OCI-LY1 (cell line): ENCODE data around the gene PITPNM1.
A peak's percentile ranks its signal among the peaks of the same experiment; 100 is the strongest.
"Not testable (repeated sequence)": the region's sequence is repeated elsewhere in the genome, so short reads cannot be mapped to it uniquely, and the experiment has no call there.

Experiments used
- H2AFZ ChIP-seq: fragments of 200-600 bp; sonication (generic), shearing (Covaris generic); 2 replicates; pipeline ENCODE4 v1.6.0; 2014; ENCODE audit warnings: antibody characterized with exemption, mild to moderate bottlenecking, low read length
- H3F3A ChIP-seq: fragments of 200-600 bp; sonication (generic), shearing (Covaris generic); 2 replicates; pipeline ENCODE4 v1.6.0; 2014; ENCODE audit warnings: mild to moderate bottlenecking, antibody characterized with exemption, low read length, moderate library complexity; ENCODE audit not compliant: insufficient read depth
- H3K27ac ChIP-seq: fragments of 200-600 bp; sonication (generic); 2 replicates; pipeline ENCODE4 v1.5.1; 2014; ENCODE audit warnings: low read length, mixed run types, mild to moderate bottlenecking, low read depth; ENCODE audit not compliant: poor library complexity, severe bottlenecking
- H3K27me3 ChIP-seq: fragments of 200-600 bp; sonication (generic); 2 replicates; pipeline ENCODE4 v1.6.0; 2014; ENCODE audit warnings: antibody characterized with exemption, mild to moderate bottlenecking, low read length, moderate library complexity; ENCODE audit not compliant: insufficient read depth
- H3K36me3 ChIP-seq: fragments of 200-600 bp; sonication (generic); 2 replicates; pipeline ENCODE4 v1.6.1; 2014; ENCODE audit warnings: mild to moderate bottlenecking, antibody characterized with exemption, low read length, moderate library complexity, mixed read lengths; ENCODE audit not compliant: insufficient read depth
- H3K4me1 ChIP-seq: fragments of 200-600 bp; sonication (generic); 2 replicates; pipeline ENCODE4 v1.5.1; 2014; ENCODE audit warnings: mild to moderate bottlenecking, low read length, moderate library complexity; ENCODE audit not compliant: insufficient read depth, severe bottlenecking
- H3K4me2 ChIP-seq: fragments of 200-600 bp; sonication (generic), shearing (Covaris generic); 2 replicates; pipeline ENCODE4 v1.6.1; 2014; ENCODE audit warnings: low read length
- H3K4me3 ChIP-seq: fragments of 200-600 bp; sonication (generic); 2 replicates; pipeline ENCODE4 v1.5.1; 2014; ENCODE audit warnings: low read length, low read depth, mild to moderate bottlenecking, mixed read lengths; ENCODE audit not compliant: poor library complexity, severe bottlenecking
- H3K79me2 ChIP-seq: fragments of 200-600 bp; shearing (Covaris generic); 2 replicates; pipeline ENCODE4 v1.6.1; 2016; ENCODE audit warnings: mixed run types, low read length, mixed read lengths; ENCODE audit not compliant: insufficient read depth
- H3K9ac ChIP-seq: fragments of 200-600 bp; sonication (generic), shearing (Covaris generic); 2 replicates; pipeline ENCODE4 v1.6.1; 2014; ENCODE audit warnings: mild to moderate bottlenecking, low read length, mixed read lengths
- H3K9me2 ChIP-seq: fragments of 200-600 bp; sonication (generic), shearing (Covaris generic); 2 replicates; pipeline ENCODE4 v1.6.1; 2014; ENCODE audit warnings: low read depth, mild to moderate bottlenecking, low read length, mixed read lengths
- H3K9me3 ChIP-seq: fragments of 200-600 bp; shearing (Covaris generic); 2 replicates; pipeline ENCODE4 v1.6.1; 2014; ENCODE audit warnings: low read length, mixed read lengths
- H4K20me1 ChIP-seq: fragments of 200-600 bp; sonication (generic), shearing (Covaris generic); 2 replicates; pipeline ENCODE4 v1.6.0; 2016; ENCODE audit warnings: mild to moderate bottlenecking, low read length; ENCODE audit not compliant: insufficient read depth
- EZH2 ChIP-seq: fragments of 200-600 bp; sonication (generic), shearing (Covaris generic); IDR thresholded peaks from 2 replicates; pipeline ENCODE4 v1.8.0; 2017; ENCODE audit warnings: borderline replicate concordance, mixed run types, mild to moderate bottlenecking, antibody characterized with exemption, low read length, moderate library complexity, mixed read lengths
- TF ChIP-seq, protein P1 (sequence below): fragments of 200-600 bp; sonication (generic), shearing (Covaris generic); IDR thresholded peaks from 2 replicates; pipeline ENCODE4 v1.5.1; 2017; ENCODE audit warnings: mild to moderate bottlenecking, antibody characterized with exemption, low read length, moderate library complexity, mixed read lengths

The PITPNM1 gene

GRCh38 chr11:67489203-67489884, 15.8 kb downstream of the PITPNM1 start:
- TF ChIP-seq, protein P1, sequence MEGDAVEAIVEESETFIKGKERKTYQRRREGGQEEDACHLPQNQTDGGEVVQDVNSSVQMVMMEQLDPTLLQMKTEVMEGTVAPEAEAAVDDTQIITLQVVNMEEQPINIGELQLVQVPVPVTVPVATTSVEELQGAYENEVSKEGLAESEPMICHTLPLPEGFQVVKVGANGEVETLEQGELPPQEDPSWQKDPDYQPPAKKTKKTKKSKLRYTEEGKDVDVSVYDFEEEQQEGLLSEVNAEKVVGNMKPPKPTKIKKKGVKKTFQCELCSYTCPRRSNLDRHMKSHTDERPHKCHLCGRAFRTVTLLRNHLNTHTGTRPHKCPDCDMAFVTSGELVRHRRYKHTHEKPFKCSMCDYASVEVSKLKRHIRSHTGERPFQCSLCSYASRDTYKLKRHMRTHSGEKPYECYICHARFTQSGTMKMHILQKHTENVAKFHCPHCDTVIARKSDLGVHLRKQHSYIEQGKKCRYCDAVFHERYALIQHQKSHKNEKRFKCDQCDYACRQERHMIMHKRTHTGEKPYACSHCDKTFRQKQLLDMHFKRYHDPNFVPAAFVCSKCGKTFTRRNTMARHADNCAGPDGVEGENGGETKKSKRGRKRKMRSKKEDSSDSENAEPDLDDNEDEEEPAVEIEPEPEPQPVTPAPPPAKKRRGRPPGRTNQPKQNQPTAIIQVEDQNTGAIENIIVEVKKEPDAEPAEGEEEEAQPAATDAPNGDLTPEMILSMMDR: no peak
- TF ChIP-seq EZH2: no peak
- peak overlapping the region; percentile 33 for H3K27ac ChIP-seq
- H3K9ac ChIP-seq: no peak overlapping the region
- no peaks in the 10 kb centered on the region for H3K9me3 ChIP-seq
- 0 out of 2 replicates have a peak, but pooled peaks cover 2% of the 10 kb centered on the region for H3F3A ChIP-seq
- no peaks in the 10 kb centered on the region for H3K9me2 ChIP-seq
- H2AFZ ChIP-seq: no peak overlapping the region
- H3K36me3 ChIP-seq: peaks cover 59% of the 10 kb centered on the region; the same call in 1 of the 2 replicates
- H3K79me2 ChIP-seq: no peaks in the 10 kb centered on the region
- no peak overlapping the region for H3K4me2 ChIP-seq
- H4K20me1 ChIP-seq: no peaks in the 10 kb centered on the region
- H3K4me1 ChIP-seq: peaks cover 33% of the 10 kb centered on the region
- H3K4me3 ChIP-seq: no peak overlapping the region
- H3K27me3 ChIP-seq: no peaks in the 10 kb centered on the region

GRCh38 chr11:67486481-67487195, 18.5 kb downstream of the PITPNM1 start:
- no peak overlapping the region for H2AFZ ChIP-seq
- peaks cover 53% of the 10 kb centered on the region for H3K4me1 ChIP-seq
- H3K4me3 ChIP-seq: peak overlapping the region; percentile 4
- H3K9me3 ChIP-seq: no peaks in the 10 kb centered on the region
- H3K27me3 ChIP-seq: no peaks in the 10 kb centered on the region
- H3K79me2 ChIP-seq: no peaks in the 10 kb centered on the region
- H3K36me3 ChIP-seq: peaks cover 37% of the 10 kb centered on the region; the same call in 1 of the 2 replicates
- no peaks in the 10 kb centered on the region for H4K20me1 ChIP-seq
- 0 out of 2 replicates have a peak, but pooled peaks cover 2% of the 10 kb centered on the region for H3F3A ChIP-seq
- TF ChIP-seq EZH2: no peak
- TF ChIP-seq, protein P1: no peak
- peak overlapping the region; percentile 91 for H3K27ac ChIP-seq
- H3K4me2 ChIP-seq: peak overlapping the region; percentile 45; the same call in 1 of the 2 replicates
- H3K9me2 ChIP-seq: no peaks in the 10 kb centered on the region
- peak overlapping the region; percentile 2; the same call in 1 of the 2 replicates for H3K9ac ChIP-seq

DNA sequence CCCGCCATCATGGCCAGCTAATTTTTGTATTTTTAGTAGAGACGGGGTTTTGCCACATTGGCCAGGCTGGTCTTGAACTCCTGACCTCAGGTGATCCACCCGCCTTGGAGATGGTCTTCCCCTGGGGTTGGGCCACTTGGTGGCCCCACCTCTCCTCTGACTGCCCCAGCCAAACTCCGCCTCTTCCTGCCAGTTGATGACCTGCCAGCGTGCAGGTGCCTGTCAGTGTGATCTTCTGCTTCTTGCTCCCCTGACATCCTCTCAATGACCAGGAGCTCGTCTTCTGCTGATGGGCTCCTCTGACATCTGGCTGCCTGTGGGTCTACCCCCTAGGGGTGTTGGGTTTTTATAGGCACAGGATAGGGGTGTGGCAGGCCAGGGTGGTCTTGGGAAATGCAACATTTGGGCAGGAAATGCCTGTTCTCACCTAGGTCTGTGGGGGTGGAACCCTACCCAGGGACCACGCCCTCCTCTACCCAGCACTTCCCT, 19.2 kb downstream of the PITPNM1 start:
- peak overlapping the region; percentile 45 for H3K4me2 ChIP-seq
- H3K9ac ChIP-seq, H3F3A ChIP-seq, H3K9me3 ChIP-seq, H3K79me2 ChIP-seq, H2AFZ ChIP-seq, H3K27me3 ChIP-seq, H3K9me2 ChIP-seq, H4K20me1 ChIP-seq: not testable (repeated sequence)
- H3K36me3 ChIP-seq: peaks cover 30% of the 10 kb centered on the region; the same call in 1 of the 2 replicates
- H3K4me1 ChIP-seq: peaks cover 53% of the 10 kb centered on the region
- peak overlapping the region; percentile 4 for H3K4me3 ChIP-seq
- H3K27ac ChIP-seq: peak overlapping the region; percentile 91
